OCI-M2 (cell line): ENCODE data around the gene HBG1.
"Not testable (repeated sequence)": the region's sequence is repeated elsewhere in the genome, so short reads cannot be mapped to it uniquely, and the experiment has no call there.

Experiments
- DNase-seq: peaks from one replicate; lab custom pipeline; 2025; ENCODE audit not compliant: unreplicated experiment; lab: John Stamatoyannopoulos, UW

HBG1 gene

DNA sequence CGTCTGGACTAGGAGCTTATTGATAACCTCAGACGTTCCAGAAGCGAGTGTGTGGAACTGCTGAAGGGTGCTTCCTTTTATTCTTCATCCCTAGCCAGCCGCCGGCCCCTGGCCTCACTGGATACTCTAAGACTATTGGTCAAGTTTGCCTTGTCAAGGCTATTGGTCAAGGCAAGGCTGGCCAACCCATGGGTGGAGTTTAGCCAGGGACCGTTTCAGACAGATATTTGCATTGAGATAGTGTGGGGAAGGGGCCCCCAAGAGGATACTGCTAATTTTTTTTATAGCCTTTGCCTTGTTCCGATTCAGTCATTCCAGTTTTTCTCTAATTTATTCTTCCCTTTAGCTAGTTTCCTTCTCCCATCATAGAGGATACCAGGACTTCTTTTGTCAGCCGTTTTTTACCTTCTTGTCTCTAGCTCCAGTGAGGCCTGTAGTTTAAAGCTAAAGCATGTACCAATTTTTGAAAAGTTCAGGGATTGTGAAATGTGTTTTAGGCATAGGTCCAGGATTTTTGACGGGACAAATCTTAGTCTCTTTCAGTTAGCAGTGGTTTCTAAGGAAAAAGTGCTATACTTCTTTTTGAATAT lies at the start of gene HBG1:
TSS of gene HBG1 (minus strand) at position 51 of the 590 bp plus-strand sequence. CDS start 53 bp downstream, outside the sequence.
- not testable (repeated sequence) for DNase-seq

DNA sequence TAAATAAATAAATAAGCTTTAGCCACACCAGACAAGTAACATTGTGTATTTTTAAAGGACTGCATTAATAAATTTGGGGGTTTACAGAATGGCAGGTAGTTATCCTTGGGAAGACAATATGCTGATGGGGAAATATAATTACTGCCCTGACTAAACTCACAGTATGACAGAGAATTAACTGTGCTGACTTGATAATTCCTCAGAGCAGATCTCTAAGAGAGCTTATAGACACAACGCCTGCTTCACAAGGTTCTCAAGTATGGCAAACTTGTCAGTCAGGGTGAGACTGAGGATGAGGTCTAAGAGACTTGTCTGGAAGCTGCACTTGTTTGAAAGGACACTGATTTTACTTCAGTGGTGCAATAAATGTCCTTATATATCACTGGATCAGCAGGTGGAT lies 48.8 kb upstream of the HBG1 start:
- DNase-seq, result no peak

DNA sequence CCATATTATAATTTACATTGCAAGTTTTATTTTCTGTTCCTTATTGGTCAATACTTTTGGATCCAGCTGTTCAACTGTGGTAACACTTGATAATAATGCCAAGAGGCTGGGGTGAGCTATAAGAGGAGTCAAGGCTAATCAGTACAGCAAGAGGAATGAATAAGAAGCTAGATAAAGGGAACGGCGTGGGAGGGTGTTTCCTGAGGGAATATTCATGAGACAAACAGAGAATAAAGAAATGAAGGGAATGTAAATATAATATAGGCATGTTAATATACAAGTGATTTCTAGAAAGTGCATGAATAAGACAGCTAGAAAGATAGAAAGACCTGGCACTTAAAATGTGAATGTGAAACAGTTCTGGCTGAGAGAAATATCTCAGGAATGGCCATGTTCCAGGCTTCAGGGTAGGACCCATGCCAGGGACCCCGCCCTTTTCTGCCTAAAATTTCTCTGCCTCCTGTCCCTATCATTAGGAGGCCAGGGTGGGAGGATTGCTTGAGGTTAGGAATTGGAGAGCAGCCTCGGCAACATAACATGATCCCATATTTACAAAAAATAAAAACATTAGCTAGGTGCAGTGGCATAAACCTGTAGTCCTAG lies 48.2 kb upstream of the HBG1 start:
- DNase-seq, result no peak

DNA sequence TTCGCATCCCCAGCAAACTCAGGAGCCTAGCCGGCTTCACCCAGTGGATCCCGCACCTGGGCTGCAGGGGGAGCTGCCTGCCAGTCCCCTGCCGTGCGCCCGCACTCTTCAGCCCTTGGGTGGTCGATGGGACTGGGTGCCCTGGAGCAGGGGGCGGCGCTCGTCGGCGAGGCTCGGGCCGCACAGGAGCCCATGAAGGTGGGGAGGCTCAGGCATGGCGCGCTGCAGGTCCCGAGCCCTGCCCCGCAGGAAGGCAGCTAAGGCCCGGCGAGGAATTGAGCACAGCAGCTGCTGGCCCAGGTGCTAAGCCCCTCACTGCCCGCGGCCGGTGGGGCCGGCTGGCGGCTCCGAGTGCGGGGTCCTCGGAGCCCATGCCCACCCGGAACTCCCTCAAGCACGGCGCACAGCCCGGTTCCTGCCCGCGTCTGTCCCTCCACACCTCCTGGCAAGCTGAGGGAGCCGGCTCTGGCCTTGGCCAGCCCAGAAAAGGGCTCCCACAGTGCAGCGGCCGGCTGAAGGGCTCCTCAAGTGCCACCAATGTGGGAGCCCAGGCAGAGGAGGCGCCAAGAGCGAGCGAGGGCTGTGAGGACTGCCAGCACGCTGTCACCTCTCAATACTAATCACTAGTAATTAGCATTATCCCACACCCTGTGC lies 44.8 kb upstream of the HBG1 start:
- DNase-seq, result not testable (repeated sequence)

DNA sequence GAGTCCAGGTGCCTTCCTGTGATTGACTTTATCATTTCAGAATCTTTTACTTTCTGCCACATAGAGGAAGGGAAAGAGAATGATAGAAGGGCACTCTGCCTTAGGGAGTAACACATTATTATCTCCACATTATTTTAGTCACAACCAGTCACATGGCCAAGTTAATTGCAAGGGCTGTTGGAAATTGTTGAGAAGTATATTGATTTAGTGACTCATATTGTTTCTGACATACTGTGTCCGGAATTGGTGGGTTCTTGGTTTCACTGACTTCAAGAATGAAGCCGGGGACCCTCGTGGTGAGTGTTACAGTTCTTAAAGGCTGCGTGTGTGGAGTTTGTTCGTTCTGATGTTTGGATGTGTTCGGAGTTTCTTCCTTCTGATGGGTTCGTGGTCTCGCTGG lies 43.4 kb upstream of the HBG1 start:
- no peak for DNase-seq

DNA sequence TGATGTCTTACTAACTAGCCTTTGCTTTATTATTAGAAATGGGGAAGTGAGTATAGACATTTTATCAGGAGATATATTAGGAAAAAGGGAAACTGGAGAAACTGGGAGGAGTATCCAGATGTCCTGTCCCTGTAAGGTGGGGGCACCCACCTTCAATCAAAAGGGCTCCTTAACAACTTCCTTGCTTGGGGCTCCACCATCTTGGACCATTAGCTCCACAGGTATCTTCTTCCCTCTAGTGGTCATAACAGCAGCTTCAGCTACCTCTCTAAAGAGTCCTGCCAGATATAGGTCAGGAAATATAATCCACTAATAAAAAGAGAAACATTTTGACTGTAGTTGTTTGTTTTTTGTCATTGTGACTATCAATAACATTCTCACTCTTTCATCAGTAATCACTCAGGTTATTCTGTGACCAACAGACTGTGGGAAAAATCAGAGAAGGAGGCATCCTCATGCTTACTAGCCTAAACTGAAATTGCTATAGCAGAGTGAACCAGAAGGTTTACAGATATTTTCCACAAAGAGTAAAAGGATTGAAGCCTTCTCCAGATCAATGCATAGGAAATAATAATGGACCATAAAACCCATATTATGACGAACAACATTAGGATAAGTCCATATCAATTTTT lies 41.7 kb upstream of the HBG1 start:
- no peak for DNase-seq

DNA sequence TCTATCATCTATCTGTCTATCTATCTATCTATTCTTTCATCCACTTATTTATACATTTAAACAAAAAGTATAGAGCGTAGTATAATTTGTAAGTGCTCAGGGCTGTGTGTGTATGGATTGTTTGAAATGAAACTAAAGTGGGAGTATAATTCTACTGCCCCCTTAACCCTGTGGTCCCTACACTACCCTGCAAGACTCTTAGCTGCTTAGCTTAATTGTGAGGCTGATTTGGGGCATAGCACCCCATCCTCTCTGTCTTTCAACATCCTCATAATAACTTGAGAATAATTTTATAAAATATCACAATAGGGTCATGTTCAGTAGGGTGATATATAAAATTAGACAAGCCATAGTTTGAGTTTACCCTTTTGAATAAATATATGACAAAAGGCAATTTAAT lies 40.4 kb upstream of the HBG1 start:
- no peak for DNase-seq

DNA sequence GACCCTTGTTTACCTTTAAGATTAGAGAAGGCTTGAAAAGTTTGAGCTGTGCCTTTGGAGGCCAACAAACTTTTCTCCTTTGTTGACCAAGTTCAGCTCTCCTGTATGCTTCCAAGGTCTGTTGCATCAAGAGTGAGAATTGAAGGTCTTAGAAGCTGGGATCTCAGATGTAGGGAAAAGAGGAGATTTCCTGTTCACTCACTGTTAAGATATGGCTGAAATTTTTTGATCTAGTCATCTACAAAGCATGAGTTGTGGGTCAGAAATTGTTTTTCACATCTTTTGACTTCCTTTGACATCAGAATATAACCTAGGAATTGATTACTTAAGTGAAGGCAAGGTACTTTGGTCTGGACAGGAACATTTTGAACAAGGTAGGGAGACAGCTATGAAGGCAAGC lies 40.0 kb upstream of the HBG1 start:
- no peak for DNase-seq

DNA sequence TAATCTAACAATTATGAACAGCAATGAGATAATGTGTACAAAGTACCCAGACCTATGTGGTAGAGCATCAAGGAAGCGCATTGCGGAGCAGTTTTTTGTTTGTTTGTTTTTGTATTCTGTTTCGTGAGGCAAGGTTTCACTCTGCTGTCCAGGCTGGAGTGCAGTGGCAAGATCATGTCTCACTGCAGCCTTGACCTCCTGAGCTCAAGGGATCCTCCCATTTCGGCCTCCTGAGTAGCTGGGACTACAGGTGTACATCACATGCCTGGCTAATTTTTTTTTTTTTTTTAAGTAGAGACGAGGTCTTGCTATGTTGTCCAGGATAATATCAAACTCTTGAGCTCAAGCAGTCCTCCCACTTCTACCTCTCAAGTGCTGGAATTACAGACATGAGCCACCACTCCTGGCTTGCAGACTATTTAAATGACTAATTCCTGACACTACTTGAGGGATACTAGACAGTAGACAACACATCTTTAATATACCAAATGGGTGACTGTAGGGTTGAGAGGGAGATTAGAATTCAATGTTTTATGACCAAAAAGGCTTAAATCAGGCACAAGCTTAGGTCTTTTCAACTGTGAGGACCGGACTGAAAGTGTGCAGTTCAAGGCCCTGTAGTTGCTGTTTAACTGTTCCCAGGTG lies 39.4 kb upstream of the HBG1 start:
- no peak for DNase-seq

DNA sequence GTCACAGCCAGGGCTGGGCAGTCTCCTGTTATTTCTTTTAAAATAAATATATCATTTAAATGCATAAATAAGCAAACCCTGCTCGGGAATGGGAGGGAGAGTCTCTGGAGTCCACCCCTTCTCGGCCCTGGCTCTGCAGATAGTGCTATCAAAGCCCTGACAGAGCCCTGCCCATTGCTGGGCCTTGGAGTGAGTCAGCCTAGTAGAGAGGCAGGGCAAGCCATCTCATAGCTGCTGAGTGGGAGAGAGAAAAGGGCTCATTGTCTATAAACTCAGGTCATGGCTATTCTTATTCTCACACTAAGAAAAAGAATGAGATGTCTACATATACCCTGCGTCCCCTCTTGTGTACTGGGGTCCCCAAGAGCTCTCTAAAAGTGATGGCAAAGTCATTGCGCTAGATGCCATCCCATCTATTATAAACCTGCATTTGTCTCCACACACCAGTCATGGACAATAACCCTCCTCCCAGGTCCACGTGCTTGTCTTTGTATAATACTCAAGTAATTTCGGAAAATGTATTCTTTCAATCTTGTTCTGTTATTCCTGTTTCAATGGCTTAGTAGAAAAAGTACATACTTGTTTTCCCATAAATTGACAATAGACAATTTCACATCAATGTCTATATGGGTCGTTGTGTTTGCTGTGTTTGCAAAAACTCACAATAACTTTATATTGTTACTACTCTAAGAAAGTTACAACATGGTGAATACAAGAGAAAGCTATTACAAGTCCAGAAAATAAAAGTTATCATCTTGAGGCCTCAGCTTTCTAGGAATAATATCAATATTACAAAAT lies 38.6 kb upstream of the HBG1 start:
- DNase-seq, result peak; percentile 67

DNA sequence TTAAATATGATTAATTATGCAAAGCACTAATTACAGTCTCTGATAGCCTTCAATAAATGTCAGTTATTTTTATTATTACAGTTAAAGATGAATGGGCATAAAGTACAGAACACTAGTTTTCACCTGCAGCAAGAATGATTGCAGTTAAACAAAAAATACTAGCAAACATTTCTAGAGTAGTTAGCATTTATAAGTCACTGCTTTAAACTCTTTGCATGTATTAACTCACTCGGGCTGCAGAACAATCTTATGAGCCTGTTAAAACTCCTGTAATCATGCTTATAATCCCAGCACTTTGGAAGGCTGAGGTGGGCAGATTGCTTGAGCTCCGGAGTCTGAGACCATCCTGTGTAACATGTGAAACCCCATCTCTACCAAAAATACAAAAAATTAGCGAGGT lies 37.2 kb upstream of the HBG1 start:
- DNase-seq, result no peak

DNA sequence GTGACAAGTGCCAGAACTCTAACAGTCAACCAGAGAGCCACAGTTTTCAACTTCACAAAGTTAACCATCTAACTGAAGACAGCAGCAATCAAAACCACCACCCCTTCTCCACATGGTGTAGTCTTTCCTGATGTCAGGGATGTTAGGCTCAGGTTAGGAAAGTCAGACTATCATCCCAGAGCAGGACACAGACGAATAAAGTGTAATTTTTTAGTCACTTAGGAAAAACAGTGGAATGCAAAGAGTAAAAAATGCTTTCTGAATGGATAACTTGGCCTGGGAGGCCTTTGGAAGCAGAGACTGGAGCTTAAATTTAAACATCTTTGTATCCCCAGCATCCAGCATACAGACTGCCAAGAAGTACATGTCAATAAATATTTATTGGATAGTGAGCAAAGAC lies 36.7 kb upstream of the HBG1 start:
- DNase-seq, result no peak

DNA sequence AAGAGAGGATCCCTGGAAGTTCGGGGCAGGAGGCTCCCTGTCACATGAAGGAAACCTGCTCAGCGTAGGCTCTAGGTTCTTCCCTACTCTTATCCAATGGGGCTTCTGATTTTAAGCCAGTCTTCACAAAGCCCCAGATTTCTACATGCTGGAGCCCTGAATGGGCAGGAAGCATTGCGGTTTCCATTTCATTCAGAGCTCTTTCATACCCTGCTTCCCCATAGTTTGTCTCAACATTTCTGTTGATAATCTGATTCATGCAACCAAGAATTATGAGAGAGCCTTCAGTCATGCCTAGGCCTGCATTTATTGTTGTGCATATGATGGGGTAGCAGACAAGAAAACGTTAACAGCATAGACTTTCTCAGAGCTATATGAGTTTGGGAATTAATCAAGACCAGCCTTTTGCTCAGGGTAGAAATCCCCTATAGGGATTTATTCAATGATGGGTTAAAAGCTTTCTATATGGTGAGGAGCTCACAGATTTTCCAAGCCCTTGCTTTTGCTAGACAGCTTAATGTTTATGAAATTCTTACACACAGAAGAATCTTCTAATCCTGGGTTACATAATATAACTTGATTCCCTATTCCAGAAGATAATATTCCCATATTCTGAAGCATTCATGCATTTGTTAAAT lies 36.2 kb upstream of the HBG1 start:
- DNase-seq, result no peak

DNA sequence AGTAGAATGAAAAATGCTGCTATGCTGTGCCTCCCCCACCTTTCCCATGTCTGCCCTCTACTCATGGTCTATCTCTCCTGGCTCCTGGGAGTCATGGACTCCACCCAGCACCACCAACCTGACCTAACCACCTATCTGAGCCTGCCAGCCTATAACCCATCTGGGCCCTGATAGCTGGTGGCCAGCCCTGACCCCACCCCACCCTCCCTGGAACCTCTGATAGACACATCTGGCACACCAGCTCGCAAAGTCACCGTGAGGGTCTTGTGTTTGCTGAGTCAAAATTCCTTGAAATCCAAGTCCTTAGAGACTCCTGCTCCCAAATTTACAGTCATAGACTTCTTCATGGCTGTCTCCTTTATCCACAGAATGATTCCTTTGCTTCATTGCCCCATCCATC lies 35.0 kb upstream of the HBG1 start:
- peak; percentile 63 for DNase-seq

DNA sequence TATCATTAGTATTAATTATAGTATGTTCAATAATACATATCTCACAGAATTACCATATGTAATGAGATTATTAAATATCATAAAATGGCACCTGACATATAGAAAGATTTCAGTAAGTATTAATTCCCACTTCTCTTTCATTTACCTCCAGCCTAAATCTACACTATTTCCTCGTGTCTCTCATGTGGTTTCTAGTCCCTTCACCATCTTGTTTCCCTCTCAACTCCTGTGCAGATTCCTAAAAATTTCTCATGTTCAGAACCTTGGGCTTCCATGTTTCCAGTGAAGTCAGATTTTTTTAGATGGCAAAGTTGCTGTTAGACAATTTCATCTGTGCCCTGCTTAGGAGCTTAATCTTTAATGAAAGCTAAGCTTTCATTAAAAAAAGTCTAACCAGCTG lies 34.2 kb upstream of the HBG1 start:
- no peak for DNase-seq

DNA sequence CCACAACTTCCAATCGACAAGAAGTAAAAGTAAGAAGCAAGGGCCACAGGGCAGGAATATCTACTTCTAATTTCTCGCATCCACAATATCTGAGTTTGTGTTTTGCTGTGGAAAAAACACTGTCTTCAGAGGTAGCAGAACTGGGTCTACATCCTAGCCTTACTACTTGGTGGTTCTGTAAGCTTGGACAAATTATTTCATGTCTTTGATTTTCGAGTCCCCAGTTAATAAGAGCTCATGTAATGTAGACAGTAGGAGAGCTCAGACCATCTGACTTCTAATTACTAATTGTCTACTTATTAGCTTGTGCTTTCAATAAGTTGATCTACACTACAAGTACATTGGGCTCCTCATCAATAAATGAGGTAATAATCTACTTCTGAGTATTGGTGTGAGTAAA lies 33.4 kb upstream of the HBG1 start:
- DNase-seq, result no peak

DNA sequence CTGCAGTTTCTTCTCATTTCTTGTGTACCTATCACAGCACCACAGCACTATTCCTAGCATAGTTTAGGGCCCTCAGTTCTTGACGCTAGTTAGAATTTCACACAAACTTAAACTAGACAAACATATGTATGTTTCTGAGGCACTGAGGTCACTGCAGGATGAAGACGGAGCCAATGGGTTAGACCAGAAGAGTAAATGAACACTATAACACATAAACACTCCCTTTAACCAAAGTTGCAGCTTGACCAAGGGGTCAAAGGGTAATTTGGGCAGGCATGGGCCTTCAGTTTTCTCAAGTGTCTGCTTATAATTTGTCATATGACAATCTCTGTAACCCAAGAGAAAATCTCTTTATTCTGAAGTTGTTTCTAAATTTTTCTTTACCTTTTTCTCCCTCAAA lies 33.0 kb upstream of the HBG1 start:
- DNase-seq, result no peak

DNA sequence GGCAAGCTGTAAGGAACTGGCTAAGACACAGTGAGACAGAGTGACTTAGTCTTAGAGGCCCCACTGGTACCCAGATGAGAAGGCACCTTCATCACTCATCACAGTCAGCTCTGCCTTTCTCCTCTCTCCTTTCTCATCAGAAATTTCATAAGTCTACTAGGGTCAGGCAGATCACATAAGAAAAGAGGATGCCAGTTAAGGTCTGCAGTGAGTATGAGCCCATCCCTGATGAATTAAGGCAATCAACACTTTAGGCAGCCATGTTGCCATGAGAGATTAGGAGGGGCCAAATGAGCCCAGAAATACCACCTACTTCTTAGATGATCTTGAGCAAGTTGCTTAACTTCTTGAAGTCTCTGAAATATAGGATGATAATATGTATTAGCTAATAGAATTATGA lies 31.9 kb upstream of the HBG1 start:
- DNase-seq, result no peak

DNA sequence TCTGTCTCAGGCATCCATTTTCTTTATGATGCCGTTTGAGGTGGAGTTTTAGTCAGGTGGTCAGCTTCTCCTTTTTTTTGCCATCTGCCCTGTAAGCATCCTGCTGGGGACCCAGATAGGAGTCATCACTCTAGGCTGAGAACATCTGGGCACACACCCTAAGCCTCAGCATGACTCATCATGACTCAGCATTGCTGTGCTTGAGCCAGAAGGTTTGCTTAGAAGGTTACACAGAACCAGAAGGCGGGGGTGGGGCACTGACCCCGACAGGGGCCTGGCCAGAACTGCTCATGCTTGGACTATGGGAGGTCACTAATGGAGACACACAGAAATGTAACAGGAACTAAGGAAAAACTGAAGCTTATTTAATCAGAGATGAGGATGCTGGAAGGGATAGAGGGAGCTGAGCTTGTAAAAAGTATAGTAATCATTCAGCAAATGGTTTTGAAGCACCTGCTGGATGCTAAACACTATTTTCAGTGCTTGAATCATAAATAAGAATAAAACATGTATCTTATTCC lies 31.0 kb upstream of the HBG1 start:
- peak; percentile 89 for DNase-seq

DNA sequence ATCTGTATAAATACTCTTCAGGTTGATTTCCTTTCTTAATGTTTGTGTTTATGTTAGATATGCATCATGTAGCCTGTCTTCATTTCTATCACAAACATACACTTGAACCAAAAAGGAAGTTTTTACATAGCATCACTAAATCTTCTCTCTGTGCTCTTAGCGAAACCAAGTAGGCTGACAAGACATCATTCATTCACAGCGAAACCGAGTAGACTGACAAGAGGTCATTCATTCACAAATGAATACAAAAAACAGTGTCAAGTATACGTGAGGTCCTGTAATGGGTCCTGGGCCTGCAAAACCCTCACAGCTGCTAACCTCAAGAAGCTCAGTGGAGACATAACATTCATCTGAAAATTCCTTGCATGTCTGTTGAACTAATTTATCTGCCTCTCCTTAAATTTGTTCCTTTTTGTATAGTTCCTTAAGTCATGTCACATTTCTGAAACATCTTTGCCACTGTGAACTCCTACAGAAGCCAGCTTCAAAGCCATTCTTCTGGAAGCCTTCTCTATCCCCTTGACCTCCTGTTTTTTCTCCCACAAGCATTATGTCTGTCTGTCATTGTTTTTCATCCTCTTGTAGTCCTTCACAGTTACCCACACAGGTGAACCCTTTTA lies 29.9 kb upstream of the HBG1 start:
- DNase-seq, result no peak
